ENCODE measurements around the gene HS3ST5.
"Not testable (repeated sequence)": the region's sequence is repeated elsewhere in the genome, so short reads cannot be mapped to it uniquely, and the experiment has no call there.

The HS3ST5 gene

DNA sequence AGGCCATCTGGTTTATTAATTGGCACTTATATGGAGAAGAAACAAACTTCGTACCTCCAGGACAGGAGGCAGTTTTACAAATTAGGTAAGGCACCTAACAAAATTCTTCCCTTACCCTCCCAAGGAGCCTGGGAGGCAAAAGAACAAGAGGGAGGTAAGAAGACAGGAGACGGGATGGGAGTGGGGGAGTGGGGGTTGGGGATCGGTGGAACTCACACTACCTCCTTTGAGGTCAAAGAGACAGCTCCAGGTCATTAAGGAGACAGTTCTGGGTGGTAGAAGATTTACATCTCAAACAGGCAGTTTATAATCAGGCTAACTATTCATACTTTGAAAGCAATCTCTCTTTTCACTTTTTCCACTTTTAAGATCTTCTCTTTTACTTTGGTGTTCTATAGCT is 259.6 kb downstream of the HS3ST5 start:
- TF ChIP-seq, protein P1, sequence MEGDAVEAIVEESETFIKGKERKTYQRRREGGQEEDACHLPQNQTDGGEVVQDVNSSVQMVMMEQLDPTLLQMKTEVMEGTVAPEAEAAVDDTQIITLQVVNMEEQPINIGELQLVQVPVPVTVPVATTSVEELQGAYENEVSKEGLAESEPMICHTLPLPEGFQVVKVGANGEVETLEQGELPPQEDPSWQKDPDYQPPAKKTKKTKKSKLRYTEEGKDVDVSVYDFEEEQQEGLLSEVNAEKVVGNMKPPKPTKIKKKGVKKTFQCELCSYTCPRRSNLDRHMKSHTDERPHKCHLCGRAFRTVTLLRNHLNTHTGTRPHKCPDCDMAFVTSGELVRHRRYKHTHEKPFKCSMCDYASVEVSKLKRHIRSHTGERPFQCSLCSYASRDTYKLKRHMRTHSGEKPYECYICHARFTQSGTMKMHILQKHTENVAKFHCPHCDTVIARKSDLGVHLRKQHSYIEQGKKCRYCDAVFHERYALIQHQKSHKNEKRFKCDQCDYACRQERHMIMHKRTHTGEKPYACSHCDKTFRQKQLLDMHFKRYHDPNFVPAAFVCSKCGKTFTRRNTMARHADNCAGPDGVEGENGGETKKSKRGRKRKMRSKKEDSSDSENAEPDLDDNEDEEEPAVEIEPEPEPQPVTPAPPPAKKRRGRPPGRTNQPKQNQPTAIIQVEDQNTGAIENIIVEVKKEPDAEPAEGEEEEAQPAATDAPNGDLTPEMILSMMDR (IDR thresholded peaks at IDR 0.05; ENCODE audit: extremely low read depth, missing control alignments): no peak
- DNase-seq (ENCODE audit: low spot score): no peak

DNA sequence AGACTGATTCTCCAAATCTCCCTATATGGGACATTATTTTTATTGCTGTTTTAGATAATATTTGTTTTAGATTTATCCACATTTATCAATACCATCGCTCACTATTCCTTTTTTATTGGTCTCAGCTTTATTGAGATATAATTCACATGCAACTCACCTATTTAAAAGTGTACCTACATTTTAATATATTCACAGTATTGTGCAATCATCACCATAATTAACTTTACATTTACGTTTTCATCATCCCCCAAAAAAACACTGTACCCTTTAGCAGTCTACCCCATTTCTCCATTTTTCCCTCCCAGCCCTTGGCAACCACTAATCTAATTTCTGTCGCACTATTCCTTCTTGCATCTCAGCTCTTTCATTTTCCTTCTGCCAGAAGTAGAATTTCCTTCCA is 261.1 kb downstream of the HS3ST5 start:
- TF ChIP-seq, protein P1 (IDR thresholded peaks at IDR 0.05; ENCODE audit: extremely low read depth, missing control alignments): no peak
- DNase-seq (ENCODE audit: low spot score): no peak

DNA sequence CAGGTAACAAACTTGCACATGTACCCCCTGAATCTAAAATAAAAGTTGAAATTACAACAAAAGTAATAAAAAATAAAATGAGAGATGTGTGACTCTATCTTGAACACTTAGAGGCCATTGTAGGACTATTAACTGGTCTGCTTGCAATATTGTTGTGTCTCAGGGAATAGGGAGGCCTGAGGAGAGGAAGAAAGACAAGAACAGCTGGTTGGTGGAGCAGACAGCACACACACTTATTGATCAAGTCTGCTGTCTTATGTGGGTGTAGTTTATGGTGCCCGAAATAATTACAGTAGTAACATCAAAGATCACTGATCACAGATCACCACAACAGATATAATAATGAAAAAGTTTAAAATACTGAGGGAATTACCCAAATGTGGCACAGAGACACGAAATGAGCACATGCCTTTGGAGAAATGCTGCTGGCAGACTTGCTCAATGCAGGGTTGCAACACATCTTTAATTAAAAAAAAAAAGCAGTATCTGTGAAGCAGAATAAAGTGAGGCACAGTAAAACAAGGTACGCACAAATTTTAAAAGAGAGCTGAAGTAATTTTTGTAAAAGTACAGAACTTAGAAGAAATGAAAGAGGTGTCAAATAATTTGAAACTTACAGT is 261.8 kb downstream of the HS3ST5 start:
- TF ChIP-seq, protein P1 (IDR thresholded peaks at IDR 0.05; ENCODE audit: extremely low read depth, missing control alignments): no peak
- DNase-seq (ENCODE audit: low spot score): no peak

DNA sequence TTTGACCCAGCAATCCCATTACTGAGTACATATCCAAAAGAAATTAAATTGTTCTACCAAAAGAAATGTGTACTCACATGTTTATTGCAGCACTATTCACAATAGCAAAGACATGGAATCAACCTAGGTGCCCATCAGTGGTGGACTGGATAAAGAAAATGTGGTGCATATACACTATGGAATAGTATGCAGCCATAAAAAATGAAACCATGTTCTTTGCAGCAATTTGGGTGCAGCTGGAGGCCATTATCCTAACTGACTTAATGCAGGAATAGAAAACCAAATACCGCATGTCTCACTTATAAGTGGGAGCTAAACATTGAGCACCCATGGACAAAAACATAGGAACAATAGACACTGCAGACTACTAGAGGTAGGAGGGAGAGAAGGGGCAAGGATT is 262.4 kb downstream of the HS3ST5 start:
- not testable (repeated sequence) for DNase-seq (ENCODE audit: low spot score)

DNA sequence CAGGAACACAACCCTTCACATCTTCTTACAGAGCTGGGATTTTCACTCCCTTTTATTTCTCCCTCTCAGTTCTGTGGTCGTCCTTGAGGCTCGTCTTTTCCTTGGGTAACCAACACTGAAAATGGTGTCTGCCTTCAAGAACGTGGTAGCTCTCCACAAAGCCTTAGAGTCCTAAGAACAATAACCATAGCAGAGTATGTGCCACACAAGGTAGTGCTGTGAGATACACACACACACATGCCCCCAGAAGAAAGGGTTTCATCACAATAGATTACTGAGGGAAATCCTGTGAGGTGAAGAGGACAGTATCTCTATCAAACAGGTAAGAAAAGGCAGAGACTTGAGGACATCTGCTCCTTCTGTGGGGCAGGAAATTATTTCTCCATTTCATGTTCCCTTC is 267.0 kb downstream of the HS3ST5 start:
- DNase-seq (ENCODE audit: low spot score): no peak
- TF ChIP-seq, protein P1 (IDR thresholded peaks at IDR 0.05; ENCODE audit: extremely low read depth, missing control alignments): no peak

DNA sequence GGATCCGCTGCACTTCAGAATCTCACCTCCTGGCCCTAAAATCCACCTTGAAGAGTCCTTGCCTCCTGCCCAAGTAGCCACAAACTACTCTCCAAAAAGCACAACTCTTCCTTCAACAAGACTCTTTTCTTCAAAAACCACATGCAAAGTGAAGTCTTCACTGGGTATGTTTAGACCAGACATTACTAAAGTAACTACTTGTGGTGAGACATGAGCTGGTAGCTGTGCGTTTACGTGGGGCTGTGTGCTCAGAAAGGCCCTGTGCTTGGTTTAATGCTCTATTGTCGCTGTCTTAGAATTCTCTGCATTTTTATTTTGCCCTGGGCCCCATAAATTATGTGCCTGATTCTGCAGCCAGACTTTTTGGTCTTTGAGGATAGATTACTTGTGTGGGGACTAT is 267.5 kb downstream of the HS3ST5 start:
- TF ChIP-seq, protein P1 (IDR thresholded peaks at IDR 0.05; ENCODE audit: extremely low read depth, missing control alignments): no peak
- no peak for DNase-seq (ENCODE audit: low spot score)

DNA sequence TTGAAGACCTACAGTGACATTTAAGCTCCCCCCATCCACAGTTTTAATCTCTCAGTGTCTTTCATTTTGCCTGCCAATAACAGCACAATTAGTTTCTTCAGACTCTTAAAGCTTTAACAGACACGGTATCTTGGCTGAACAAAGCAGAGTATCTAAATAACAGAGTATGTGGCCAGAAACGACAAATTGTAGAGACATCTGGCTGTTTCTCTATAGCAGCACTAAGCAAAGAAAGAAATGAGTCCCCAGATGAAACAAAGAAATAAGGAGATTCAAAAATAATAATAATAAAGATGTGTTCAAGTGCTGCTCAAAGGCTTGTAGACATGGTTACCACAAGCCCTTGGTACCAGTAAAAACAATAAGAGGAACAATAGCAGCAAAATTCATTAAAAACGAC is 274.1 kb downstream of the HS3ST5 start:
- TF ChIP-seq, protein P1 (IDR thresholded peaks at IDR 0.05; ENCODE audit: extremely low read depth, missing control alignments): no peak
- no peak for DNase-seq (ENCODE audit: low spot score)

DNA sequence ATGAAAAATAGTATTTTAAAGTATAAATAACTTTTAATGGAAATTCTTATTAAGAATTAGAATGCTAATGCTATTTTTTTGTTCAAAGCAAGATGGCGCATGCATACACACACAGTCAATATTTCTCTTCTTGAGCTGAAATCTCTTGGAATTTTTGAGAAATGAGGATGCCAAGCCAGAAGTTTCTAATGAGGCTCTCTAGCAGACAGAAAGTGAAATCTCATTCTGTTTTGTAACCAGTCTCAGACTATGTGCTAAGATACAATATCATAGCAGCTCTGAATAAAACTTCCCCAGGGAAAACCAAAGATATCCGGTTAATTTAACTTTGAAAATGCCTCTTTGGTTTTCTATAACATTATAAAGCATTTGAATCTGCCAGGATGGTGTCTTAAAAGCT is 274.7 kb downstream of the HS3ST5 start:
- DNase-seq (ENCODE audit: low spot score): no peak
- TF ChIP-seq, protein P1 (IDR thresholded peaks at IDR 0.05; ENCODE audit: extremely low read depth, missing control alignments): no peak
